CD8-positive, alpha-beta memory T cell (primary cell): Measurements from ENCODE around the gene GHRH. TPM values are rescaled to one million over a fixed set of nuclear protein-coding genes. Genes with fewer than 3 reads are reported as not detected.

ENCODE experiments used
- CTCF ChIA-PET: fragments of 350-600 bp; sonication (Branson Sonifier 250); formaldehyde crosslinking; loops from one replicate; lab custom pipeline; 2021; ENCODE audit warnings: antibody characterized with exemption; lab: Charles Lee
- POLR2A ChIA-PET: fragments of 350-600 bp; sonication (Branson Sonifier 250); formaldehyde crosslinking; loops from one replicate; lab custom pipeline; 2021; ENCODE audit warnings: antibody characterized with exemption; lab: Charles Lee
- DNase-seq, 5 donors: peaks; one replicate each; pipeline versions ENCODE4 v3.0.0 to v3.0.0-alpha.2; 2020 to 2022; ENCODE audit warnings: mixed read lengths in 1 of 5
- H3K27ac ChIP-seq: one replicate; pipeline ENCODE4 v1.7.0; 2013; ENCODE audit warnings: low read depth, mild to moderate bottlenecking, low read length, moderate library complexity
- H3K27me3 ChIP-seq: 2 replicates; pipeline ENCODE4 v1.7.0; 2013; ENCODE audit warnings: low read length, mild to moderate bottlenecking; ENCODE audit not compliant: insufficient read depth, poor library complexity, severe bottlenecking
- H3K36me3 ChIP-seq: 2 replicates; pipeline ENCODE4 v1.7.0; 2013; ENCODE audit warnings: mild to moderate bottlenecking, low read length, moderate library complexity; ENCODE audit not compliant: insufficient read depth
- H3K4me1 ChIP-seq: 2 replicates; pipeline ENCODE4 v1.7.0; 2013; ENCODE audit warnings: mild to moderate bottlenecking, low read length, moderate library complexity; ENCODE audit not compliant: insufficient read depth
- H3K4me3 ChIP-seq: 2 replicates; pipeline ENCODE4 v1.7.0; 2013; ENCODE audit warnings: mild to moderate bottlenecking, low read length
- H3K9me3 ChIP-seq: 2 replicates; pipeline ENCODE4 v1.7.0; 2013; ENCODE audit warnings: mild to moderate bottlenecking, low read length
- H3K27ac Mint-ChIP-seq, 8 donors: one replicate each; pipeline ENCODE4 v1.8.0; 2020 to 2021; ENCODE audit warnings: mixed read lengths in 8 of 8, mild to moderate bottlenecking in 6 of 8, inconsistent platforms in 3 of 8, moderate library complexity in 3 of 8
- H3K27me3 Mint-ChIP-seq, 2 donors: one replicate each; pipeline ENCODE4 v1.8.0; 2020 to 2021; ENCODE audit warnings: mixed read lengths in 2 of 2, mild to moderate bottlenecking in 1 of 2, moderate library complexity in 1 of 2
- H3K36me3 Mint-ChIP-seq, 3 donors: one replicate each; pipeline ENCODE4 v1.8.0; 2020 to 2021; ENCODE audit warnings: mixed read lengths in 3 of 3, inconsistent platforms in 1 of 3, mild to moderate bottlenecking in 1 of 3
- H3K4me1 Mint-ChIP-seq, 3 donors: one replicate each; pipeline ENCODE4 v1.8.0; 2020 to 2021; ENCODE audit warnings: mixed read lengths in 3 of 3, inconsistent platforms in 1 of 3, mild to moderate bottlenecking in 1 of 3
- H3K4me3 Mint-ChIP-seq, 7 donors: one replicate each; pipeline ENCODE4 v1.8.0; 2020 to 2021; ENCODE audit warnings: mixed read lengths in 7 of 7, mild to moderate bottlenecking in 6 of 7, moderate library complexity in 4 of 7, inconsistent platforms in 2 of 7
- H3K9me3 Mint-ChIP-seq, 5 donors: one replicate each; pipeline ENCODE4 v1.8.0; 2020 to 2022; ENCODE audit warnings: mixed read lengths in 5 of 5, mild to moderate bottlenecking in 3 of 5, moderate library complexity in 2 of 5, inconsistent platforms in 1 of 5
- polyA plus RNA-seq: library from polyadenylated mRNA; unstranded; fragments of 300-500 nt; fragmentation: Illumina TruSeq; gene quantifications from one replicate; pipeline ENCODE4 v1.2.3, GENCODE V29; 2021
- total RNA-seq, 2 experiments: library from RNA; stranded (reverse); gene quantifications; one replicate each; pipeline ENCODE4 v1.2.3, GENCODE V29; 2021

GHRH gene
- total and polyA plus RNA-seq, 3 experiments from 2014 or later, result not detected

DNA sequence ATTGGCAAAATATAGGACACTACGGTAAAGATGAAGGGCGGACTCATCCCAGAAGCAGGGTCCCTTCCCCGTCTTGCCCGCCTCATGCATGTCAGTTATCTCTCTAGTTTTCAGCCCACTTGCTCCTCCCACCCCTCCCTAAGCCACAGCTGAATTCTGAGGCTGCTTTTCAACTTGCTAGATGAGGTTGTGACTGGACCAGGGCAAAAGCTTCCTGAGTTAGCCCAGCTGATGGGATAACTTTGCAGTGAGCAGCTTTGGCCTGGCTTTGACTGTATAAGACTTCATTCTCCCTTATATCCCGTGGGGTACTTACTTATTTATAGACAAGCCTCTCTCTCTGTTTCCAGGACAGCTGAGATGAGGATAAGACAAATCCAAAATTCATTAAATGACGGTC, 23.2 kb downstream of the GHRH start:
- H3K27me3 Mint-ChIP-seq, result no peaks in the 10 kb centered on the region
- peak overlapping the region in 1 of 8 donors; percentile 65 for H3K27ac Mint-ChIP-seq
- Histone ChIP-seq H3K4me3 (no peak overlapping the region), H3K27me3 (no peaks in the 10 kb centered on the region), H3K36me3 (peaks cover 68% of the 10 kb centered on the region), H3K9me3 (no peaks in the 10 kb centered on the region), H3K4me1 (no peaks in the 10 kb centered on the region), H3K27ac (no peak overlapping the region)
- CTCF ChIA-PET, result no interaction called here
- peaks cover 20 to 95% (median 38%) of the 10 kb centered on the region in 3 donors for H3K36me3 Mint-ChIP-seq
- POLR2A ChIA-PET, result no interaction called here
- H3K4me1 Mint-ChIP-seq, result no peaks in the 10 kb centered on the region
- no peak for DNase-seq
- no peaks in the 10 kb centered on the region for H3K9me3 Mint-ChIP-seq
- no peak overlapping the region for H3K4me3 Mint-ChIP-seq

DNA sequence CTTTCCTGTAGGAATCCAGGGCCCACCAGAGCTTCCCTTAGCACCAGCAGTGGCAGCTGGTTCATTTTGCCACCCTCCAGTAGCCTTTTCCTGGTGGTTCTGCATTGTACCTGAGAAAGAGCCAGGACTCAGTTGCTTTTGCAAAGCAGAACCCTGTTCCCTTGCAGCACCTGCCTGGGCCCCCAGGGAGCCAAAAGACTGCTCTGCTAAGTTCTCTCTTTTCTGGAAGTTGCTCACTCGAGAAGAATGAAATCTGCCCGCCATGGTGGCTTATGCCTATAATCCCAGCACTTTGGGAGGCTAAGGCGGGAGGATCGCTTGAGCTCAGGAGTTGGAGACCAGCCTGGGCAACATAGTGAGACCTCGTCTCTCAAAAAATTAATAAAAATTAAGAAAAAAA, 24.0 kb downstream of the GHRH start:
- Histone ChIP-seq H3K36me3 (peaks cover 67% of the 10 kb centered on the region), H3K4me3 (no peak overlapping the region), H3K27ac (no peak overlapping the region), H3K9me3 (no peaks in the 10 kb centered on the region), H3K4me1 (no peaks in the 10 kb centered on the region), H3K27me3 (no peaks in the 10 kb centered on the region)
- no peak for DNase-seq
- Mint-ChIP-seq H3K4me3 (no peak overlapping the region), H3K9me3 (no peaks in the 10 kb centered on the region), H3K36me3 (peaks cover 19 to 95% (median 37%) of the 10 kb centered on the region in 3 donors), H3K4me1 (no peaks in the 10 kb centered on the region), H3K27ac (no peak overlapping the region), H3K27me3 (no peaks in the 10 kb centered on the region)
- POLR2A ChIA-PET, result no interaction called here
- CTCF ChIA-PET, result no interaction called here

DNA sequence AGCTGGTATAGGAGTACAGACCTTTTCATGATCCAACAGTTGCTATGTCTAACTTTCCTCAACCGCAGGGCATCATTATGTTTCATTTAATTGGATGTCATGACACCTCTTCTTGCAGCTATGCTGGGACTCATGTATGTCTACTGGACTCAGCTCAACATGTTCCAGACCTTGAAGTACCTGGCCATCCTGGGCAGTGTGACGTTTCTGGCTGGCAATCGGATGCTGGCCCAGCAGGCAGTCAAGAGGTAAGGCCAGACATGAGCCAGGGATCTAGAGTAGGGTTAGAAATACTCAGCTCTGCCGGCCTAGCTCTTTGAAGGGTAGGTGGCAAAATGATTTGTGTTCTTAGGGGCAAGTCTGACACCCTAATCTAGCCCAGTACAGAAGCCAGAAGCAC, 25.2 kb downstream of the GHRH start:
- Histone ChIP-seq H3K4me3 (no peak overlapping the region), H3K27ac (no peak overlapping the region), H3K9me3 (no peaks in the 10 kb centered on the region), H3K4me1 (no peaks in the 10 kb centered on the region), H3K36me3 (peaks cover 64% of the 10 kb centered on the region), H3K27me3 (no peaks in the 10 kb centered on the region)
- H3K4me1 Mint-ChIP-seq, result no peaks in the 10 kb centered on the region
- H3K27me3 Mint-ChIP-seq, result no peaks in the 10 kb centered on the region
- H3K4me3 Mint-ChIP-seq, result no peak overlapping the region
- DNase-seq, result no peak
- H3K27ac Mint-ChIP-seq, result no peak overlapping the region
- H3K9me3 Mint-ChIP-seq, result no peaks in the 10 kb centered on the region
- H3K36me3 Mint-ChIP-seq, result peaks cover 23 to 97% (median 35%) of the 10 kb centered on the region in 3 donors
- ChIA-PET POLR2A (no interaction called here), CTCF (no interaction called here)

DNA sequence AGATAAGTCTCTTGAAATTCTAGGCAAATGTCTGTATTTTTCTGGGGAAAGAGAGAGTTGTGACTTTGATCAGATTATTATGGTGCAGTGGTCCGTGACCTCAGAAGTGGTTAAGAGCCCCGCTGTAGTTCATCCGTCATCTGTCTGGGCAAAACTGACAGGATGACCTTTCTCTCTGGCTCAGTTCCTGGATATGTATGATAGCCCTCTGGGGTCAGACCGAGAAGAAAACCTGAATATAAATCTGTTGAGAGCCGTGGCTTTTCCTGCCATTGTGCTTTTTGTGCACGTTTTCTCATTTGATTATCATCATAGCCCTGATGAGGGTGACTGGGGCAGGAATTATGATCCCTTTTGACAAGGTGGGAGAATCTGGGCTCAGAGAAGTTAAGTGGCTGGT, 26.5 kb downstream of the GHRH start:
- peaks cover 19 to 97% (median 31%) of the 10 kb centered on the region in 3 donors for H3K36me3 Mint-ChIP-seq
- no peak overlapping the region for H3K27ac Mint-ChIP-seq
- H3K27me3 Mint-ChIP-seq, result no peaks in the 10 kb centered on the region
- no peak for DNase-seq
- no peaks in the 10 kb centered on the region for H3K9me3 Mint-ChIP-seq
- Histone ChIP-seq H3K27ac (no peak overlapping the region), H3K27me3 (no peaks in the 10 kb centered on the region), H3K4me1 (no peaks in the 10 kb centered on the region), H3K36me3 (peaks cover 57% of the 10 kb centered on the region), H3K4me3 (no peak overlapping the region), H3K9me3 (no peaks in the 10 kb centered on the region)
- ChIA-PET POLR2A (no interaction called here), CTCF (no interaction called here)
- no peak overlapping the region for H3K4me3 Mint-ChIP-seq
- H3K4me1 Mint-ChIP-seq, result no peaks in the 10 kb centered on the region

DNA sequence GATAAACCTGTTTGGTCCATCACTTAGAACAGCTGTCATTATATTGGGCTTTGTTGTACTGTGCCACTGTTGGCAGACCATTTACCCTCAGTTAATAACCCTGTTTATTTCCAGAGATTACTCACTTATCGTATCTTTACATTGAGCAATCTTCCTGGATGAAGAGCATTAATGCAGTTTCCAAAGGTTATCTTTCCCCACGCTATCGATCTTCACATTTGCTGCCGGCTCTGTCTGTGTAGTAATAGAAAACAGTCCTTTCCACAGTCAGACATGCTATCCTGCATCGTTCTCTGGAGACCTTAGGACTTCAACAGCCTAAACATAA, 27.4 kb downstream of the GHRH start:
- Mint-ChIP-seq H3K4me1 (no peaks in the 10 kb centered on the region), H3K27me3 (no peaks in the 10 kb centered on the region), H3K27ac (peak overlapping the region in 1 of 8 donors; percentile 1), H3K4me3 (no peak overlapping the region), H3K9me3 (no peaks in the 10 kb centered on the region), H3K36me3 (peaks cover 19 to 97% (median 30%) of the 10 kb centered on the region in 3 donors)
- Histone ChIP-seq H3K4me3 (no peak overlapping the region), H3K27me3 (no peaks in the 10 kb centered on the region), H3K4me1 (no peaks in the 10 kb centered on the region), H3K27ac (no peak overlapping the region), H3K9me3 (no peaks in the 10 kb centered on the region), H3K36me3 (peaks cover 63% of the 10 kb centered on the region)
- ChIA-PET POLR2A (no interaction called here), CTCF (no interaction called here)
- DNase-seq, result no peak

DNA sequence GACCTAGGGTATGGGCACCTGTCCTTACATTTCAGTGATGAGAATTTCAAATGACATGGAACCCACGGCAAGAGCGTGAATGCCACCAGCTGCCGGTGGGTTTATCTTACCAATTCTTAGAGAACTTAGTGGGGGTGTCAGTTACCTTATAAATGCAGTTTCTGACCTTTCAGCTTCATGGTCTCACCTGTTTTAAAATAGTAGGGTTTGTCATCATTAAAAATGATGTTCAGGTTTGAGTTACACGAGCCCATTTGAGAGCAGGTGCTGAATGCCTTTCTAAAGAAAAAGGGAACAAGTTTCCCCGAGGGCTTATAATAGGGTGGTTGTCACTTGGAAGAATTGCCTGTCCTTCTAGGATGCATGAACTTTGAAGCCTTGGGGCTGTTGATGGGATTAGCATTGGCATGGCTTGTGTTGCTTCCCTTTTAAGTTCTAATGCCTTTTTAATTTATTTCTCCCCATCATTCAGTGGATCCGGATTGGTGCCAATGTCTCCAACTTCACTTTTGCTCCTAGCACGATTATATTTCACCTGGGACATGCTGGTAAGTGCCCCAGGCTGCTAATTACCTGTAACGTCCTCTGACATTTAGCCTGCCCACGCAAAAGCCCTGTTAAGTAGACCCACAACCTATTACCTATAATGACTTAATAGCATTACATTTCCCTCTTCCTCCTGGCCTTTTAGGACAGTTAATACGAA, 27.9 kb downstream of the GHRH start:
- H3K27me3 ChIP-seq, result no peaks in the 10 kb centered on the region
- Mint-ChIP-seq H3K9me3 (no peaks in the 10 kb centered on the region), H3K4me1 (peaks cover 0 to 1% (median 0%) of the 10 kb centered on the region in 3 donors), H3K27ac (peak overlapping the region in 1 of 8 donors; percentile 1), H3K27me3 (no peaks in the 10 kb centered on the region), H3K36me3 (peaks cover 16 to 97% (median 30%) of the 10 kb centered on the region in 3 donors), H3K4me3 (no peak overlapping the region)
- no peak for DNase-seq
- no peak overlapping the region for H3K4me3 ChIP-seq
- POLR2A ChIA-PET, result interaction anchor here (0.7 kb wide), 1 partner anchor 1023 kb away, joined by 3 read pairs; no protein-coding TSS in a partner anchor
- peaks cover 68% of the 10 kb centered on the region for H3K36me3 ChIP-seq
- no peak overlapping the region for H3K27ac ChIP-seq
- H3K9me3 ChIP-seq, result no peaks in the 10 kb centered on the region
- CTCF ChIA-PET, result no interaction called here
- no peaks in the 10 kb centered on the region for H3K4me1 ChIP-seq

DNA sequence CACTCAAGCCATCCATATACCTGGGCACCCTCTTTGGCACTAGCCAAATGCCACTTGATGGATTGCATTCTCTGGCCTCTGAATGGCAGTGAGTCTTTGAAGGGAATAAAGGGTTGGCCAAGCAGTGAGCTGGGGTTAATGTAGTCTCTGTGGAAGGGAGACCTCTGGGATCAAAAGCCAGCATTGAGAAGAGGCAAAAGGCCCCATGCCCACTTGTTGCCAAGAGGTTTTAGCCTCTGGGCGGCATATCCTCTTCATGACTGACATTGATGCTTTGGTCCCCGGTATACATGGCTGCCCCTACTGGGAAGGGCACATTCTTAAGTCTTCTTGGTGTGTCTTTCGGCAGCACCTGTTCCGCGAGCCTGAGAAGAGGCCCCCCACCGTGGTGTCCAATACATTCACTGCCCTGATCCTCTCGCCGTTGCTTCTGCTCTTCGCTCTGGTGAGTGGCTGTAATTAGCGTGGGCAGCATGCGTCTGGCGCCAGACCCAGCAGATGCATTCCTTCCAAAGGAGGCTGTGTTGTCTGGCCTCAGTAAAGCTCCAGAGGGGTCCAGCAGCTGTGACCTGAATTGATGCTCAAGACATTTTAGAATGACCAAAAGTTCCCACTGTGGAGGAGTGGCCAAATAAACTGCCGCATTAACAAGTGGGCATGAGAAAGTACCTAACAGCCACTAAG, 29.5 kb downstream of the GHRH start:
- H3K9me3 Mint-ChIP-seq, result no peaks in the 10 kb centered on the region
- H3K36me3 ChIP-seq, result peaks cover 79% of the 10 kb centered on the region
- no peak overlapping the region for H3K4me3 Mint-ChIP-seq
- peak overlapping the region in 1 of 8 donors; percentile 5 for H3K27ac Mint-ChIP-seq
- no peaks in the 10 kb centered on the region for H3K27me3 Mint-ChIP-seq
- no peak for DNase-seq
- H3K4me1 ChIP-seq, result no peaks in the 10 kb centered on the region
- no peak overlapping the region for H3K27ac ChIP-seq
- peaks cover 14 to 98% (median 30%) of the 10 kb centered on the region in 3 donors for H3K36me3 Mint-ChIP-seq
- CTCF ChIA-PET, result no interaction called here
- H3K4me1 Mint-ChIP-seq, result peaks cover 0 to 1% (median 0%) of the 10 kb centered on the region in 3 donors
- H3K4me3 ChIP-seq, result no peak overlapping the region
- H3K9me3 ChIP-seq, result no peaks in the 10 kb centered on the region
- H3K27me3 ChIP-seq, result no peaks in the 10 kb centered on the region
- POLR2A ChIA-PET, result no interaction called here

DNA sequence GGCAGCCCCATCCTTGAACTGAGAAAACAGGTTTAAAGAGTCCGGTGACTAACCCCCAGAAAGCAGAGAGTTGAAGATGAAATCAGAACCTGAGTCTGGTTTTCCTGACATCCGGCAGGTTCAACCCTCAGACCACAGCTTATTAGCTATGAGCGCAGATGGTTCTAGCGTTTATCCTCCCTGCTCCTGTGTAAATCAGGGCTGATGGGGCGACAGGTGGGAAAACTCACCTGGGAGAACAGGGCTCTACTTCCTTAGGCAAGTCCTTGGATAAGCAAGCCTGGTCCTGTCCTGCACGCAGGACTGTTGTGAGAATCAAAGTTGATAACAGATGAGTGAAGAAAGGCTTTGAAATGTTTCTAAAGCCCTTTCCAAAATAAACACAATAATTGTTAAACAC, 31.4 kb downstream of the GHRH start:
- Histone ChIP-seq H3K9me3 (no peaks in the 10 kb centered on the region), H3K36me3 (peaks cover 84% of the 10 kb centered on the region), H3K4me3 (no peak overlapping the region), H3K4me1 (no peaks in the 10 kb centered on the region), H3K27me3 (no peaks in the 10 kb centered on the region), H3K27ac (no peak overlapping the region)
- Mint-ChIP-seq H3K27me3 (no peaks in the 10 kb centered on the region), H3K36me3 (peaks cover 11 to 99% (median 26%) of the 10 kb centered on the region in 3 donors), H3K4me1 (peaks cover 0 to 1% (median 0%) of the 10 kb centered on the region in 3 donors), H3K9me3 (no peaks in the 10 kb centered on the region), H3K4me3 (no peak overlapping the region), H3K27ac (peak overlapping the region in 1 of 8 donors; percentile 57)
- DNase-seq, result no peak
- ChIA-PET POLR2A (no interaction called here), CTCF (no interaction called here)
